K562 (cell line): Measurements from ENCODE around the gene DIO3. TPM values are rescaled to one million over a fixed set of nuclear protein-coding genes. Genes with fewer than 3 reads are reported as not detected.

Experiments
- ATAC-seq: fragments of 200-7000 bp; cut with Tn5 transposase; 3 replicates; pipeline ENCODE4 v1.9.1; 2020; ENCODE audit warnings: moderate library complexity
- BruUV-seq: library from RNA; stranded (reverse); fragments of 400-500 nt; replicated peaks from 2 replicates; lab custom pipeline; 2021; lab: Mats Ljungman, UMichigan
- CTCF ChIA-PET: fragments of 300-600 bp; formaldehyde crosslinking; extraction: SDS; loops from one replicate; lab custom pipeline; 2021; ENCODE audit warnings: low intra/inter-chr PET ratio; lab: Yijun Ruan, JAX
- POLR2A ChIA-PET: fragments of 300-600, 350-650 bp; sonication (Branson Sonifier 250); formaldehyde crosslinking; extraction: SDS; loops from one replicate; lab custom pipeline; 2021; ENCODE audit warnings: antibody characterized with exemption, inconsistent platforms; lab: Yijun Ruan, JAX
- DNase-seq, 4 experiments: peaks; one replicate each; pipeline versions ENCODE4 v3.0.0 to v3.0.0-alpha.2; 2011 to 2018; ENCODE audit warnings: low spot score in 3 of 4, mixed read lengths in 3 of 4; ENCODE audit errors: extremely low read depth in 1 of 4
- FAIRE-seq: peaks from 2 replicates; lab custom pipeline; 2011; peaks lifted over from hg19 to GRCh38; lab: Jason Lieb, UNC
- H2AFZ ChIP-seq: 2 replicates; pipeline ENCODE4 v1.6.0; 2011; ENCODE audit warnings: low read depth, low read length, control low read depth, inconsistent platforms
- H3K27ac ChIP-seq: fragments of 200-600 bp; 3 replicates; pipeline ENCODE4 v1.8.0; 2011; ENCODE audit warnings: low read depth, mild to moderate bottlenecking, control low read depth, inconsistent platforms, low read length, moderate library complexity, mixed read lengths; ENCODE audit errors: extremely low read depth
- H3K27me3 ChIP-seq, 2 experiments: fragments of 300-600 bp in 1 of 2; 2 replicates in 1 of 2; 3 replicates in 1 of 2; pipeline versions ENCODE4 v1.6.0 to v1.8.0; 2011; ENCODE audit warnings: inconsistent platforms in 2 of 2, low read length in 2 of 2, mild to moderate bottlenecking in 1 of 2, mixed read lengths in 1 of 2, moderate library complexity in 1 of 2; ENCODE audit not compliant: control insufficient read depth in 2 of 2, insufficient read depth in 2 of 2
- H3K36me3 ChIP-seq: fragments of 300-600 bp; 3 replicates; pipeline ENCODE4 v1.8.0; 2011; ENCODE audit warnings: mild to moderate bottlenecking, low read length, inconsistent platforms; ENCODE audit not compliant: control insufficient read depth, insufficient read depth
- H3K4me1 ChIP-seq, 2 experiments: fragments of 200-600 bp in 1 of 2; replicated peaks in 1 of 2; 2 replicates in 1 of 2; 3 replicates in 1 of 2; pipeline versions ENCODE4 v1.5.1 to v1.8.0; 2011; ENCODE audit warnings: inconsistent platforms in 2 of 2, low read length in 2 of 2, mild to moderate bottlenecking in 1 of 2, mixed read lengths in 1 of 2, moderate library complexity in 1 of 2; ENCODE audit not compliant: control insufficient read depth in 2 of 2, insufficient read depth in 2 of 2
- H3K4me2 ChIP-seq: 2 replicates; pipeline ENCODE4 v1.6.1; 2011; ENCODE audit warnings: low read length, control low read depth, inconsistent platforms, mixed read lengths; ENCODE audit not compliant: insufficient read depth
- H3K4me3 ChIP-seq: fragments of 200-600 bp; sonication (generic), shearing (Covaris generic); 2 replicates; pipeline ENCODE4 v1.5.1; 2016; ENCODE audit warnings: control low read depth, inconsistent platforms
- H3K79me2 ChIP-seq: fragments of 200-600 bp; 3 replicates; pipeline ENCODE4 v1.8.0; 2011; ENCODE audit warnings: low read length, inconsistent platforms; ENCODE audit not compliant: control insufficient read depth, insufficient read depth
- H3K9ac ChIP-seq, 2 experiments: 2 replicates each; pipeline versions ENCODE4 v1.6.0 to v1.6.1; 2011; ENCODE audit warnings: low read depth in 2 of 2, low read length in 2 of 2, control low read depth in 1 of 2, inconsistent platforms in 1 of 2, mild to moderate bottlenecking in 1 of 2, mixed read lengths in 1 of 2; ENCODE audit not compliant: insufficient read depth in 1 of 2
- H3K9me1 ChIP-seq: one replicate; pipeline ENCODE4 v1.6.0; 2011; ENCODE audit warnings: inconsistent platforms, mild to moderate bottlenecking, low read length, moderate library complexity; ENCODE audit not compliant: control insufficient read depth, insufficient read depth
- H3K9me3 ChIP-seq: replicated peaks from 2 replicates; pipeline ENCODE4 v1.5.1; 2011; ENCODE audit warnings: low read depth, low read length, inconsistent platforms; ENCODE audit not compliant: control insufficient read depth, insufficient read depth
- H4K20me1 ChIP-seq: replicated peaks from 2 replicates; pipeline ENCODE4 v1.6.1; 2011; ENCODE audit warnings: low read length, inconsistent platforms, mixed read lengths; ENCODE audit not compliant: control insufficient read depth, insufficient read depth
- ASH1L ChIP-seq: fragments of 450-650 bp; IDR thresholded peaks from 2 replicates; pipeline ENCODE4 v1.6.1; 2018; ENCODE audit warnings: borderline replicate concordance, mild to moderate bottlenecking, low read depth; ENCODE audit not compliant: partially characterized antibody
- KLF6 ChIP-seq: fragments of 250-450 bp; sonication (Bioruptor Pico); IDR thresholded peaks from 2 replicates; pipeline ENCODE4 v1.4.0; 2020; ENCODE audit warnings: mild to moderate bottlenecking, moderate library complexity, borderline replicate concordance
- MCM7 ChIP-seq, 2 experiments: fragments of 450-650 bp; IDR thresholded peaks; 2 replicates each; pipeline ENCODE4 v1.6.1; 2016 to 2018
- MLX ChIP-seq, 2 experiments: fragments of 450-650 bp in 1 of 2; sonication (generic) in 1 of 2; formaldehyde crosslinking; conservative IDR thresholded peaks; 2 replicates each; pipeline versions ENCODE4 v1.4.0 to v1.8.1; 2020 to 2022; ENCODE audit warnings: mild to moderate bottlenecking in 1 of 2, missing genetic modification reagents in 1 of 2
- NCOA6 ChIP-seq: fragments of 450-650 bp; IDR thresholded peaks from 2 replicates; pipeline ENCODE4 v1.6.1; 2017; ENCODE audit warnings: mild to moderate bottlenecking
- PATZ1 ChIP-seq: fragments of 250-450 bp; sonication (Bioruptor Pico); IDR thresholded peaks from 2 replicates; pipeline ENCODE4 v1.5.0; 2020; ENCODE audit warnings: mild to moderate bottlenecking, borderline replicate concordance
- SIX5 ChIP-seq, 2 experiments: IDR thresholded peaks; 2 replicates each; pipeline ENCODE4 v1.6.1; 2011; ENCODE audit warnings: low read length in 2 of 2, borderline replicate concordance in 1 of 2, low read depth in 1 of 2, mild to moderate bottlenecking in 1 of 2, moderate library complexity in 1 of 2; ENCODE audit not compliant: insufficient read depth in 1 of 2
- TCF3 ChIP-seq: sonication (generic); formaldehyde crosslinking; IDR thresholded peaks from 2 replicates; pipeline ENCODE4 v1.4.0; 2020; ENCODE audit warnings: mild to moderate bottlenecking, missing genetic modification reagents
- ZNF696 ChIP-seq: fragments of 250-450 bp; sonication (Bioruptor Pico); conservative IDR thresholded peaks from 2 replicates; pipeline ENCODE4 v1.4.0; 2020; ENCODE audit warnings: mild to moderate bottlenecking, moderate library complexity
- WGBS: fragments of 100-300 bp; shearing (Covaris generic); methylation state at CpG from one replicate; pipeline ENCODE4 v1.1.6; 2016; ENCODE audit warnings: low coverage, mixed read lengths; ENCODE audit not compliant: insufficient coverage; ENCODE audit errors: missing lambda C conversion rate; 5-methylcytosine and 5-hydroxymethylcytosine counted together
- in situ Hi-C: fragments of 300-500 bp; cut with MboI; formaldehyde crosslinking; loops from 4 replicates; pipeline ENCODE4 v1.15.0; 2018; ENCODE audit warnings: inconsistent platforms, mixed read lengths
- intact Hi-C: fragments of 100-400 bp; cut with micrococcal nuclease; formaldehyde crosslinking; loops from 2 replicates; pipeline ENCODE4 v1.14.2; 2022
- polyA plus RNA-seq, 8 experiments: library from polyadenylated mRNA; depleted of rRNA in 4 of 8; stranded (reverse) in 5 of 8; unstranded in 3 of 8; fragments of >200 nt; fragmentation: Nextera tagmentation in 2 of 8; fragmentation: Illumina TruSeq in 1 of 8; extraction: Ambion mirVana in 2 of 8; extraction: Trizol in 1 of 8; gene quantifications; 2 replicates each; pipeline versions ENCODE4 v1.2.1 to v1.2.3, GENCODE V29; 2011 to 2014; ENCODE audit warnings: inconsistent platforms in 1 of 8, missing spikeins in 1 of 8
- total RNA-seq, 7 experiments: library from RNA; depleted of rRNA in 6 of 7; stranded (reverse); fragments of >200 nt in 6 of 7; fragmentation: Illumina TruSeq in 2 of 7; extraction: Trizol in 2 of 7; gene quantifications; 2 replicates each; pipeline versions ENCODE4 v1.2.1 to v1.2.3, GENCODE V29; 2011 to 2021; ENCODE audit warnings: low replicate concordance in 1 of 7

Gene DIO3
- total and polyA plus RNA-seq, 9 of the 15 experiments (the other 6 are each of a cell fraction or from before 2014, with no cell fraction given), result not detected

GRCh38 chr14:101559624-101560533 lies 1.4 kb upstream of the DIO3 start:
- no peaks in the 10 kb centered on the region for H3K36me3 ChIP-seq
- no TSS peak for BruUV-seq
- ChIA-PET CTCF (no interaction called here), POLR2A (interaction anchor here (0.7 kb wide), 1 partner anchor 23 kb away, joined by 4 read pairs; no protein-coding TSS in a partner anchor)
- 52% methylated on average over 16 of the region's 113 CpGs for WGBS
- H3K9me1 ChIP-seq, result no peaks in the 10 kb centered on the region
- no peak for FAIRE-seq
- H4K20me1 ChIP-seq, result no peaks in the 10 kb centered on the region
- H2AFZ ChIP-seq, result no peak overlapping the region
- no peak overlapping the region for H3K4me2 ChIP-seq
- H3K27me3 ChIP-seq, result peaks cover 0 to 43% of the 10 kb centered on the region in 2 experiments; a peak in 3 of 5 replicates
- no peak overlapping the region for H3K9ac ChIP-seq
- H3K4me1 ChIP-seq, result peaks cover 0 to 15% of the 10 kb centered on the region in 2 experiments; a peak in 2 of 5 replicates
- no peaks in the 10 kb centered on the region for H3K9me3 ChIP-seq
- no peak overlapping the region for H3K27ac ChIP-seq
- DNase-seq, result no peak
- TF ChIP-seq KLF6 (CRISPR knock-in tag) (no peak), SIX5 (IDR thresholded peaks at IDR 0.05; ENCODE audit: borderline replicate concordance in 1 of 2, insufficient read depth in 1 of 2, low read depth in 1 of 2, low read length in 2 of 2) (no peak), MLX (CRISPR knock-in tag; conservative IDR thresholded peaks at IDR 0.05) (no peak), MCM7 (IDR thresholded peaks at IDR 0.05) (no peak), PATZ1 (CRISPR knock-in tag) (no peak), TCF3 (no peak), ZNF696 (no peak), NCOA6 (no peak), ASH1L (no peak)
- H3K79me2 ChIP-seq, result no peaks in the 10 kb centered on the region
- in situ Hi-C loops, result no loop called here
- no peak overlapping the region for H3K4me3 ChIP-seq
- intact Hi-C loops, result no loop called here
- no peak for ATAC-seq
